Breast epithelium (tissue), 4 donors: ENCODE data around the gene ARID5B. TPM values are rescaled to one million over a fixed set of nuclear protein-coding genes. Genes with fewer than 3 reads are reported as not detected.

Experiments used
- DNase-seq, 2 donors: peaks; one replicate each; pipeline ENCODE4 v3.0.0-alpha.2; 2019; ENCODE audit warnings: low spot score in 2 of 2
- H3K27ac ChIP-seq, 2 donors: fragments of 200-600 bp; sonication (generic) in 1 of 2; one replicate each; pipeline ENCODE4 v1.5.1; 2016 to 2019; ENCODE audit warnings: mild to moderate bottlenecking in 1 of 2
- H3K27me3 ChIP-seq, 2 donors: fragments of 200-600 bp; sonication (generic) in 1 of 2; one replicate each; pipeline versions ENCODE4 v1.5.1 to v1.6.0; 2017 to 2019; ENCODE audit warnings: control low read depth in 1 of 2, mild to moderate bottlenecking in 1 of 2
- H3K36me3 ChIP-seq: fragments of 200-600 bp; one replicate; pipeline ENCODE4 v1.5.1; 2019
- H3K4me1 ChIP-seq, 2 donors: fragments of 200-600 bp; sonication (generic); one replicate each; pipeline ENCODE4 v1.5.1; 2016 to 2019; ENCODE audit warnings: control low read depth in 1 of 2
- H3K4me3 ChIP-seq, 3 donors: fragments of 200-600 bp; sonication (generic); 1 replicate in 2 of 3; 2 replicates in 1 of 3; pipeline ENCODE4 v1.5.1; 2016 to 2019; ENCODE audit warnings: mild to moderate bottlenecking in 3 of 3, moderate library complexity in 2 of 3
- H3K9me3 ChIP-seq, 2 donors: fragments of 200-600 bp; sonication (generic) in 1 of 2; one replicate each; pipeline ENCODE4 v1.5.1; 2016 to 2019; ENCODE audit warnings: control low read depth in 1 of 2
- CTCF ChIP-seq, 3 donors: fragments of 450-650 bp; IDR thresholded peaks; one replicate each; pipeline ENCODE4 v1.5.1; 2016 to 2017; ENCODE audit warnings: antibody characterized with exemption in 3 of 3, mild to moderate bottlenecking in 3 of 3, moderate library complexity in 3 of 3
- POLR2A ChIP-seq: fragments of 450-650 bp; IDR thresholded peaks from one replicate; pipeline ENCODE4 v1.6.1; 2016; ENCODE audit warnings: antibody characterized with exemption, mild to moderate bottlenecking, moderate library complexity
- POLR2AphosphoS5 ChIP-seq, 3 donors: sonication (generic); formaldehyde crosslinking; IDR thresholded peaks; one replicate each; pipeline ENCODE4 v1.6.1; 2017; ENCODE audit warnings: antibody characterized with exemption in 3 of 3
- intact Hi-C: fragments of 100-400 bp; cut with DNase I; formaldehyde crosslinking; loops from one replicate; pipeline ENCODE4 v1.15.1; 2023; ENCODE audit warnings: low total_unique reads
- total RNA-seq, 3 donors: library from RNA; depleted of rRNA; stranded (reverse); fragments of >200 nt; gene quantifications; one replicate each; pipeline ENCODE4 v1.1.0, GENCODE V29; 2016

The ARID5B gene
- total RNA-seq, 3 donors from 2014 or later, result 89.5 to 166 (median 125) TPM

- H3K9me3 ChIP-seq, result no peaks in the 10 kb centered on the region
- DNase-seq, result no peak
- TF ChIP-seq POLR2A, result no peak
- TF ChIP-seq CTCF (IDR thresholded peaks at IDR 0.05), result no peak
- no peak for TF ChIP-seq POLR2AphosphoS5 (IDR thresholded peaks at IDR 0.05)
- H3K4me3 ChIP-seq, result peak overlapping the region in 1 of 3 donors; percentile 47
- H3K27me3 ChIP-seq, result no peaks in the 10 kb centered on the region
- H3K36me3 ChIP-seq, result no peaks in the 10 kb centered on the region
- H3K27ac ChIP-seq, result peak overlapping the region; percentile 84 to 88
- intact Hi-C loops, result no loop called here
- peaks cover 5 to 35% of the 10 kb centered on the region in 2 donors for H3K4me1 ChIP-seq
Measured at GRCh38 chr10:62082271-62082656, 180.8 kb downstream of the ARID5B start.

GRCh38 chr10:62082729-62083411 lies 181.4 kb downstream of the ARID5B start:
- Histone ChIP-seq H3K36me3 (no peaks in the 10 kb centered on the region), H3K4me1 (peaks cover 5 to 31% of the 10 kb centered on the region in 2 donors), H3K27ac (peak overlapping the region; percentile 84 to 88), H3K9me3 (no peaks in the 10 kb centered on the region), H3K4me3 (peak overlapping the region in 1 of 3 donors; percentile 47), H3K27me3 (no peaks in the 10 kb centered on the region)
- intact Hi-C loops, result no loop called here
- DNase-seq, result no peak
- TF ChIP-seq CTCF (IDR thresholded peaks at IDR 0.05) (no peak), POLR2A (no peak), POLR2AphosphoS5 (IDR thresholded peaks at IDR 0.05) (no peak)

- Histone ChIP-seq H3K4me1 (peaks cover 5 to 31% of the 10 kb centered on the region in 2 donors), H3K36me3 (no peaks in the 10 kb centered on the region), H3K27me3 (no peaks in the 10 kb centered on the region), H3K9me3 (no peaks in the 10 kb centered on the region), H3K27ac (peak overlapping the region; percentile 84 to 88), H3K4me3 (no peak overlapping the region)
- TF ChIP-seq POLR2A (no peak), CTCF (IDR thresholded peaks at IDR 0.05) (no peak), POLR2AphosphoS5 (IDR thresholded peaks at IDR 0.05) (no peak)
- intact Hi-C loops, result no loop called here
- no peak for DNase-seq
Measured at GRCh38 chr10:62083412-62084267, 182.1 kb downstream of the ARID5B start.

- Histone ChIP-seq H3K4me3 (no peak overlapping the region), H3K4me1 (peaks cover 5 to 31% of the 10 kb centered on the region in 2 donors), H3K27ac (peak overlapping the region; percentile 84 to 88), H3K27me3 (no peaks in the 10 kb centered on the region), H3K9me3 (no peaks in the 10 kb centered on the region), H3K36me3 (no peaks in the 10 kb centered on the region)
- TF ChIP-seq POLR2A, result no peak
- TF ChIP-seq POLR2AphosphoS5 (IDR thresholded peaks at IDR 0.05), result no peak
- TF ChIP-seq CTCF (IDR thresholded peaks at IDR 0.05), result no peak
- intact Hi-C loops, result no loop called here
- no peak for DNase-seq
Measured at GRCh38 chr10:62084451-62084850, 183.0 kb downstream of the ARID5B start.

- peak overlapping the region; percentile 22 to 88 for H3K27ac ChIP-seq
- H3K27me3 ChIP-seq, result no peaks in the 10 kb centered on the region
- peaks cover 5 to 31% of the 10 kb centered on the region in 2 donors for H3K4me1 ChIP-seq
- H3K9me3 ChIP-seq, result no peaks in the 10 kb centered on the region
- H3K36me3 ChIP-seq, result no peaks in the 10 kb centered on the region
- no peak overlapping the region for H3K4me3 ChIP-seq
- TF ChIP-seq CTCF (IDR thresholded peaks at IDR 0.05), result no peak
- no peak for DNase-seq
- intact Hi-C loops, result no loop called here
Measured at GRCh38 chr10:62085404-62085803, 183.9 kb downstream of the ARID5B start.
